ENCODE data around the gene FADS1. TPM values are rescaled to one million over a fixed set of nuclear protein-coding genes. Genes with fewer than 3 reads are reported as not detected.

FADS1 gene
- total RNA-seq, 4 donors from 2014 or later, result 2.1 to 8.3 (median 7.1) TPM

- peak in 3 of 6 experiments; percentile 3 to 29 (median 27) for TF ChIP-seq CTCF (IDR thresholded peaks at IDR 0.05)
- TF ChIP-seq POLR2A (IDR thresholded peaks at IDR 0.05), result peak in 2 of 4 donors; percentile 36 to 69
- DNase-seq, result peak; percentile 62
- no peaks in the 10 kb centered on the region for H3K27me3 ChIP-seq
- H3K4me1 ChIP-seq, result peaks cover 12 to 44% (median 20%) of the 10 kb centered on the region in 3 donors
- 0% methylated on average over 22 to 37 of the region's 61 CpGs for WGBS, 2 donors
- intact Hi-C loops (cut with DNase I), result loop anchor here (10.0 kb wide), 1 partner anchor 312 kb away; no protein-coding TSS in a partner anchor
- peak within 1 kb of the TSS; percentile 49 to 89 (median 76) for H3K4me3 ChIP-seq
- peak within 1 kb of the TSS; percentile 89 to 99 (median 95) for H3K27ac ChIP-seq
- peaks cover 0 to 42% (median 24%) of the 10 kb centered on the region in 3 donors for H3K36me3 ChIP-seq
- no peaks in the 10 kb centered on the region for H3K9me3 ChIP-seq
Measured at GRCh38 chr11:61792310-61793082, 24.3 kb downstream of the FADS1 start, which contains the start of the genes FEN1 and TMEM258. Gene FEN1, plus strand, starts transcription at chr11:61792911. Its CDS starts 2,451 bp downstream, at chr11:61795362. Gene TMEM258, minus strand, starts transcription at chr11:61792599. Its CDS starts 41 bp downstream, at chr11:61792558.

DNA sequence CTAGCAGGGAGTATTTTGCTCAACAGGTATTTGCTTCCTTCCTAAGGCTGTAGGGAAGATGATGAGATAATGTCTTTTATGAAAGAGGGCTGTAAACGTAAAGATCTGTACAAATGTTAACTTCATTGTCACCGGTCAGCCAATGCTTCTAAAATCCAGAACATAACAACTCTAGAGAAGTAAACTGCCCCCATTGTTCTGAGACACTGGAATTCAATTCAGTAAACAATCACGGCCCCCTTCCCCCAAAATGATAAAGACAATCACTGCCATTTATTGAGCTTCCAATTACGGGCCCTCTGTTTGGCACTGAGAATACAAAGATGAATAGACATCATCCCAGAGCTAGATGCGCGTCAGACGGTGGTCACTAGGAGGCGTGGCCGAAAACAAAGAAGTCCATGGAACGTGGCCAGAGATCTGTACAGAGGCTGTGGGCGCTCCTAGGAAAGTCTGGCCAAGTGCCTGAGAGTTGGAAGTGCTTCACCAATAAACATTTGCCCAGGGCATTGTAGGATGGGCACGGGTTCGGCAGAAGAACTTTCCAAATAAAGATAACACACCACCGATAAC lies 25.0 kb downstream of the FADS1 start:
- no peaks in the 10 kb centered on the region for H3K9me3 ChIP-seq
- no peaks in the 10 kb centered on the region for H3K27me3 ChIP-seq
- H3K36me3 ChIP-seq, result peaks cover 0 to 49% (median 30%) of the 10 kb centered on the region in 3 donors
- H3K4me3 ChIP-seq, result peak overlapping the region; percentile 49 to 89 (median 76)
- peak overlapping the region; percentile 89 to 99 (median 95) for H3K27ac ChIP-seq
- DNase-seq, result no peak
- WGBS, 2 donors, result 2 to 3% methylated on average over 9 to 13 of the region's 14 CpGs
- no peak for TF ChIP-seq CTCF (IDR thresholded peaks at IDR 0.05)
- no peak for TF ChIP-seq POLR2A (IDR thresholded peaks at IDR 0.05)
- intact Hi-C loops (cut with DNase I), result loop anchor here (10.0 kb wide), 1 partner anchor 313 kb away; no protein-coding TSS in a partner anchor
- peaks cover 12 to 37% (median 20%) of the 10 kb centered on the region in 3 donors for H3K4me1 ChIP-seq

DNA sequence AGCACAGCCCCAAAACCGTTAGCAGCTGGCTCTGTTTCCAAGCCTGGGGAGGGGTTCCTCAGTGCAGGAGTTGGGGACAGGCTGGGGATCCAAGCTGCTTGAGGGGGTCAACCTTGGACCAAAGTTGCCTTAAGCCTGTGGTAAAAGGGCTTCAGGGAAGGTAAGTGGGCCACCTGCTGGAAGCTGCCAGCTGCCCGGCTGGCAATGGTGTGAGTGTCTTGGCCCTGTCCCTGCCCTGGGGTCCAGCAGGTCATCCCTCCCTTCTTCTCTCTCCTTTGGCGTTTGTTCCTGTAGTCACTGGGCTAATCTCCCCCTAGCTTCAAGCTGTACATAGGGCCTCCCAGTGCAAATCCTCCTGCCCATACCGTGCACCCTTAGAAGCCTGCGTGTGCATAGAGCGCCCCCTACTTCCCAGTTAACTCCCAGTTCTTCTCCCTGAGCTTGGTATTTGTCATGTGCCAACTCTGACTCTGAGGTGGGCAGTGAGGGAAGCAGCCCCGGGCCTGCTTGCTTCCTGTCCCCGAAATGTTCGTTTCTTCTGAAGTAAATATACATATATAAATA lies 28.8 kb downstream of the FADS1 start:
- WGBS, 2 donors, result 64% methylated on average over 7 to 8 of the region's 9 CpGs
- TF ChIP-seq CTCF (IDR thresholded peaks at IDR 0.05) (peak in 3 of 6 experiments; percentile 14 to 55 (median 42)), POLR2A (IDR thresholded peaks at IDR 0.05) (no peak)
- Histone ChIP-seq H3K9me3 (no peaks in the 10 kb centered on the region), H3K27me3 (no peaks in the 10 kb centered on the region), H3K4me1 (peaks cover 6 to 25% (median 10%) of the 10 kb centered on the region in 3 donors), H3K4me3 (no peak overlapping the region), H3K27ac (no peak overlapping the region), H3K36me3 (peaks cover 0 to 76% (median 43%) of the 10 kb centered on the region in 3 donors)
- intact Hi-C loops (cut with DNase I), result no loop called here
- no peak for DNase-seq

- Histone ChIP-seq H3K27me3 (no peaks in the 10 kb centered on the region), H3K9me3 (no peaks in the 10 kb centered on the region), H3K4me1 (peaks cover 0 to 12% (median 0%) of the 10 kb centered on the region in 3 donors), H3K4me3 (no peak overlapping the region), H3K27ac (no peak overlapping the region), H3K36me3 (peaks cover 0 to 84% (median 43%) of the 10 kb centered on the region in 3 donors)
- intact Hi-C loops (cut with DNase I), result no loop called here
- DNase-seq, result no peak
- TF ChIP-seq POLR2A (IDR thresholded peaks at IDR 0.05), result no peak
- TF ChIP-seq CTCF (IDR thresholded peaks at IDR 0.05), result no peak
- whole genome bisulfite sequencing, 2 donors, result 90 to 100% methylated on average over 3 to 6 of the region's 11 CpGs
Measured at GRCh38 chr11:61785837-61786402, 30.9 kb downstream of the FADS1 start.

All from esophagus squamous epithelium (tissue), 5 donors.